ENCODE results near the gene RHOBTB1. TPM values are rescaled to one million over a fixed set of nuclear protein-coding genes. Genes with fewer than 3 reads are reported as not detected.

The RHOBTB1 gene
- total RNA-seq, 4 donors from 2014 or later, result 22.2 to 47.7 (median 33.5) TPM

GRCh38 chr10:60869652-60870415 lies 74.2 kb downstream of the RHOBTB1 start:
- intact Hi-C loops (cut with DNase I; ENCODE audit: low total_unique reads) (loop anchor here (2.0 kb wide), 1 partner anchor 21 kb away; no protein-coding TSS in a partner anchor), in situ Hi-C loops (cut with MboI; ENCODE audit: low sequenced_read_pairs in 4 of 4) (no loop called here)
- Histone ChIP-seq H3K4me3 (no peak overlapping the region), H3K36me3 (peaks cover 0 to 7% of the 10 kb centered on the region in 2 donors), H3K27me3 (no peaks in the 10 kb centered on the region), H3K4me1 (peaks cover 66 to 73% of the 10 kb centered on the region in 2 donors), H3K9me3 (no peaks in the 10 kb centered on the region), H3K27ac (peak overlapping the region; percentile 86 to 96 (median 90))
- no peak for TF ChIP-seq POLR2A (IDR thresholded peaks at IDR 0.05)
- TF ChIP-seq CTCF (IDR thresholded peaks at IDR 0.05 in 4 of 5, conservative IDR thresholded peaks at IDR 0.05 in 1 of 5), result no peak
- ATAC-seq (no peak), DNase-seq (no peak)

DNA sequence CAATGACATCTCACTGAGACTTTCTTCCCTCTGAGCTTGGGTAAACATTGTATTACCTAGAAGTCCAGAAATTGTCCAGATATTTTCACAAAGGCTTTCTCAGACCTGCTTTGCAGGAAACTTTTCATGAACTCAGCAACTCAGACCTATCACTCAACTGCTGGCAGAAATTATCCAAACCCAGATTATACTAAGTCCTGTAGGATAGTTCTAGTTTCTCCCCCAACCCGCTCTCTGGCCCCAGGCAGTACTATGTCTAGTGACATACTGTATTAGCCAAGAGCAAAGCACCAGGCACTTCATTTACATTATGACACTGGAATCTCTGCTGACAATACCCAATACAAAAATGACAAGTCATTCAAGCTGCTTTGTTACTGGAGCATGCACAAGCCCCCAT lies 75.0 kb downstream of the RHOBTB1 start:
- no peaks in the 10 kb centered on the region for H3K27me3 ChIP-seq
- peak overlapping the region; percentile 62 to 96 (median 88) for H3K27ac ChIP-seq
- peaks cover 0 to 7% of the 10 kb centered on the region in 2 donors for H3K36me3 ChIP-seq
- ATAC-seq (no peak), DNase-seq (no peak)
- no peak overlapping the region for H3K4me3 ChIP-seq
- H3K9me3 ChIP-seq, result no peaks in the 10 kb centered on the region
- peaks cover 64 to 73% of the 10 kb centered on the region in 2 donors for H3K4me1 ChIP-seq
- in situ Hi-C loops (cut with MboI; ENCODE audit: low sequenced_read_pairs in 4 of 4), result no loop called here
- TF ChIP-seq POLR2A (IDR thresholded peaks at IDR 0.05) (no peak), CTCF (IDR thresholded peaks at IDR 0.05 in 4 of 5, conservative IDR thresholded peaks at IDR 0.05 in 1 of 5) (no peak)
- intact Hi-C loops (cut with DNase I; ENCODE audit: low total_unique reads), result no loop called here

DNA sequence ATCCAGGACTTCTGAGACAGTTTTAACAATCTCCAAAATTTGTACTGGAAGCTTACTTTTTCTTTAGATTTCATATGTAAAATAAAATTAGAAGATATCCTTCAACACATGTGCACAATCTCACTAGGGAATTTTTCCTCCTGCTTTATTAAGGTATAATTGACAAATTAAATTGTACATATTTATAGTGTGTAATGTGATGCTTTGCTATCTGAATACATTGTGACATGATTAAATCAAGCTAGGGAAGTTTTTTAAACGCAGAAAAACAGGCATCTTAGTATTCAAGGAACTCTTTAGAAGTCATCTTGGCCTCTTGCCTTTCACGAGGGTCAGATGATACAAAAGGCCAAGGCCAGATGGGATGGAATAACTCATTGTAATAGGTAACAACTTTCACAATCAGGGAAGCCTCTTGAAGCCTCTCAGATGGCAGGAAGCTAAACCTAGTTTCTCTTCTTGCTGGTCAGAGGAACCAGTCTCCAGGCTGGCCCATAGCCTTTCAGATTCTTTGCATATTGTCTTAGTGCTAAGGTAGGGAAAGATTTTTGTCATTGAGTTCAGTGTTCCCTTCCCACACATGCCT lies 78.7 kb downstream of the RHOBTB1 start:
- Histone ChIP-seq H3K9me3 (no peaks in the 10 kb centered on the region), H3K36me3 (no peaks in the 10 kb centered on the region), H3K27ac (peak overlapping the region in 3 of 4 donors; percentile 26 to 96 (median 90)), H3K27me3 (no peaks in the 10 kb centered on the region), H3K4me1 (peaks cover 33 to 45% of the 10 kb centered on the region in 2 donors), H3K4me3 (no peak overlapping the region)
- peak in 1 of 2 donors; percentile 54 for ATAC-seq
- intact Hi-C loops (cut with DNase I; ENCODE audit: low total_unique reads), result no loop called here
- DNase-seq, result no peak
- in situ Hi-C loops (cut with MboI; ENCODE audit: low sequenced_read_pairs in 4 of 4), result no loop called here
- TF ChIP-seq POLR2A (IDR thresholded peaks at IDR 0.05) (no peak), CTCF (IDR thresholded peaks at IDR 0.05 in 4 of 5, conservative IDR thresholded peaks at IDR 0.05 in 1 of 5) (no peak)

DNA sequence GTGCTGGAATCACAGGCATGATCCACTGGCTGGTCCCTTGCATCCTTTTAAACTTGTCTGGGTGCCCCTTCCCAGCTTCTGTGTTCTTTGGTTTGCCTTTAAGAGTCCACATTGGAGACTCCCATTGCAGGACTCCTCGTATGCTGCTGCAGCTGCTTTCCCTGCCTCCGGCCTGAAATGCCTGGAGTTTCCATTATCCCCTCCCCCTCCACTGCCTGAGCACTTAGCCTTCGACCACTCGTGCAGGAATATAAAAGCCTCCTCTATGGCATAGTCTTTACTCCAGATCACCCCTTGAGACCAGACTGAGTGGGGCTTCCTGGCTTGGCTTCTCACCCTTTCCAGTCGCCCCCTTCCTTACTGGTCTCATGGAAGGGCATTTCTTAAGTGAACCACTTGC lies 80.2 kb downstream of the RHOBTB1 start:
- Histone ChIP-seq H3K27me3 (no peaks in the 10 kb centered on the region), H3K4me3 (no peak overlapping the region), H3K4me1 (peaks cover 22 to 34% of the 10 kb centered on the region in 2 donors), H3K9me3 (no peaks in the 10 kb centered on the region), H3K36me3 (no peaks in the 10 kb centered on the region), H3K27ac (no peak overlapping the region)
- ATAC-seq (no peak), DNase-seq (no peak)
- intact Hi-C loops (cut with DNase I; ENCODE audit: low total_unique reads) (no loop called here), in situ Hi-C loops (cut with MboI; ENCODE audit: low sequenced_read_pairs in 4 of 4) (no loop called here)
- TF ChIP-seq CTCF (IDR thresholded peaks at IDR 0.05 in 4 of 5, conservative IDR thresholded peaks at IDR 0.05 in 1 of 5), result no peak
- TF ChIP-seq POLR2A (IDR thresholded peaks at IDR 0.05), result no peak
